Loucy (cell line): ENCODE measurements around the gene UCHL5.

ENCODE experiments used
- H2AFZ ChIP-seq: fragments of 200-600 bp; sonication (generic); 2 replicates; pipeline ENCODE4 v1.6.0; 2016; ENCODE audit warnings: antibody characterized with exemption, mild to moderate bottlenecking, low read length, moderate library complexity
- H3F3A ChIP-seq: fragments of 200-600 bp; 2 replicates; pipeline ENCODE4 v1.6.0; 2016; ENCODE audit warnings: antibody characterized with exemption, low read depth, mild to moderate bottlenecking
- H3K27me3 ChIP-seq: fragments of 200-600 bp; sonication (generic); 2 replicates; pipeline ENCODE4 v1.6.1; 2014; ENCODE audit warnings: low read length, mild to moderate bottlenecking; ENCODE audit not compliant: insufficient read depth, poor library complexity, severe bottlenecking
- H3K36me3 ChIP-seq: fragments of 200-600 bp; sonication (generic); 2 replicates; pipeline ENCODE4 v1.6.1; 2016; ENCODE audit warnings: low read length; ENCODE audit not compliant: insufficient read depth
- H3K4me1 ChIP-seq: fragments of 200-600 bp; sonication (generic); 2 replicates; pipeline ENCODE4 v1.5.1; 2014; ENCODE audit warnings: low read length, mild to moderate bottlenecking; ENCODE audit not compliant: insufficient read depth, poor library complexity, severe bottlenecking
- H3K4me2 ChIP-seq: fragments of 200-600 bp; sonication (generic); 2 replicates; pipeline ENCODE4 v1.6.0; 2014; ENCODE audit warnings: antibody characterized with exemption, low read length, low read depth, mild to moderate bottlenecking; ENCODE audit not compliant: poor library complexity, severe bottlenecking
- H3K4me3 ChIP-seq: fragments of 200-600 bp; sonication (generic); 2 replicates; pipeline ENCODE4 v1.5.1; 2014; ENCODE audit warnings: low read length, mild to moderate bottlenecking, mixed read lengths; ENCODE audit not compliant: poor library complexity, severe bottlenecking
- H3K79me2 ChIP-seq: fragments of 200-600 bp; sonication (generic); 2 replicates; pipeline ENCODE4 v1.6.1; 2014; ENCODE audit warnings: low read length; ENCODE audit not compliant: insufficient read depth
- H3K9ac ChIP-seq: fragments of 200-600 bp; sonication (generic); 2 replicates; pipeline ENCODE4 v1.6.0; 2014; ENCODE audit warnings: mild to moderate bottlenecking, low read depth, low read length, moderate library complexity; ENCODE audit not compliant: poor library complexity, severe bottlenecking
- H3K9me2 ChIP-seq: fragments of 200-600 bp; sonication (generic); replicated peaks from 2 replicates; pipeline ENCODE4 v1.6.1; 2016; ENCODE audit warnings: low read depth, low read length, mixed read lengths
- H3K9me3 ChIP-seq: fragments of 200-600 bp; sonication (generic); 2 replicates; pipeline ENCODE4 v1.6.1; 2014; ENCODE audit warnings: mild to moderate bottlenecking, antibody characterized with exemption, low read length, low read depth; ENCODE audit not compliant: insufficient read depth
- H4K20me1 ChIP-seq: fragments of 200-600 bp; sonication (generic); 2 replicates; pipeline ENCODE4 v1.6.0; 2014; ENCODE audit warnings: antibody characterized with exemption, low read length, mild to moderate bottlenecking; ENCODE audit not compliant: insufficient read depth, poor library complexity, severe bottlenecking
- EZH2phosphoT487 ChIP-seq: fragments of 200-600 bp; IDR thresholded peaks from 2 replicates; pipeline ENCODE4 v1.6.1; 2018; ENCODE audit warnings: antibody characterized with exemption, mild to moderate bottlenecking, moderate library complexity, borderline replicate concordance
- TF ChIP-seq, protein P1 (sequence below): fragments of 200-600 bp; sonication (generic); conservative IDR thresholded peaks from 2 replicates; pipeline ENCODE4 v1.5.1; 2014; ENCODE audit warnings: mild to moderate bottlenecking, antibody characterized with exemption, low read length

Gene UCHL5, protein sequence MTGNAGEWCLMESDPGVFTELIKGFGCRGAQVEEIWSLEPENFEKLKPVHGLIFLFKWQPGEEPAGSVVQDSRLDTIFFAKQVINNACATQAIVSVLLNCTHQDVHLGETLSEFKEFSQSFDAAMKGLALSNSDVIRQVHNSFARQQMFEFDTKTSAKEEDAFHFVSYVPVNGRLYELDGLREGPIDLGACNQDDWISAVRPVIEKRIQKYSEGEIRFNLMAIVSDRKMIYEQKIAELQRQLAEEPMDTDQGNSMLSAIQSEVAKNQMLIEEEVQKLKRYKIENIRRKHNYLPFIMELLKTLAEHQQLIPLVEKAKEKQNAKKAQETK

GRCh38 chr1:193059282-193060114, at the start of gene UCHL5, which contains the start of gene RO60:
UCHL5 (minus strand) TSS chr1:193059360; CDS start chr1:193059260, 100 bp downstream.
RO60 (plus strand) TSS chr1:193059612; CDS start chr1:193069055, 9,443 bp downstream.
- Histone ChIP-seq H3K4me3 (peak within 1 kb of the TSS; percentile 90), H3K4me1 (peaks cover 48% of the 10 kb centered on the region), H3K9ac (peak within 1 kb of the TSS; percentile 95), H3K4me2 (peak within 1 kb of the TSS; percentile 91), H3K27me3 (no peaks in the 10 kb centered on the region), H3K79me2 (peaks cover 92% of the 10 kb centered on the region), H3K36me3 (no peaks in the 10 kb centered on the region), H3K9me2 (no peaks in the 10 kb centered on the region), H4K20me1 (peaks cover 55% of the 10 kb centered on the region), H2AFZ (peak within 1 kb of the TSS; percentile 91), H3K9me3 (no peaks in the 10 kb centered on the region), H3F3A (no peaks in the 10 kb centered on the region)
- no peak for TF ChIP-seq EZH2phosphoT487
- TF ChIP-seq, protein P1, sequence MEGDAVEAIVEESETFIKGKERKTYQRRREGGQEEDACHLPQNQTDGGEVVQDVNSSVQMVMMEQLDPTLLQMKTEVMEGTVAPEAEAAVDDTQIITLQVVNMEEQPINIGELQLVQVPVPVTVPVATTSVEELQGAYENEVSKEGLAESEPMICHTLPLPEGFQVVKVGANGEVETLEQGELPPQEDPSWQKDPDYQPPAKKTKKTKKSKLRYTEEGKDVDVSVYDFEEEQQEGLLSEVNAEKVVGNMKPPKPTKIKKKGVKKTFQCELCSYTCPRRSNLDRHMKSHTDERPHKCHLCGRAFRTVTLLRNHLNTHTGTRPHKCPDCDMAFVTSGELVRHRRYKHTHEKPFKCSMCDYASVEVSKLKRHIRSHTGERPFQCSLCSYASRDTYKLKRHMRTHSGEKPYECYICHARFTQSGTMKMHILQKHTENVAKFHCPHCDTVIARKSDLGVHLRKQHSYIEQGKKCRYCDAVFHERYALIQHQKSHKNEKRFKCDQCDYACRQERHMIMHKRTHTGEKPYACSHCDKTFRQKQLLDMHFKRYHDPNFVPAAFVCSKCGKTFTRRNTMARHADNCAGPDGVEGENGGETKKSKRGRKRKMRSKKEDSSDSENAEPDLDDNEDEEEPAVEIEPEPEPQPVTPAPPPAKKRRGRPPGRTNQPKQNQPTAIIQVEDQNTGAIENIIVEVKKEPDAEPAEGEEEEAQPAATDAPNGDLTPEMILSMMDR: no peak

GRCh38 chr1:193108471-193108870, 49.3 kb upstream of the UCHL5 start:
- Histone ChIP-seq H3K9ac (no peak overlapping the region), H4K20me1 (peaks cover 3% of the 10 kb centered on the region), H2AFZ (no peak overlapping the region), H3K4me2 (no peak overlapping the region), H3K9me2 (no peaks in the 10 kb centered on the region), H3K9me3 (no peaks in the 10 kb centered on the region), H3K79me2 (peaks cover 13% of the 10 kb centered on the region), H3K4me3 (no peak overlapping the region), H3K36me3 (no peaks in the 10 kb centered on the region), H3K27me3 (no peaks in the 10 kb centered on the region), H3F3A (no peaks in the 10 kb centered on the region), H3K4me1 (peaks cover 14% of the 10 kb centered on the region)
- no peak for TF ChIP-seq EZH2phosphoT487
- TF ChIP-seq, protein P1: no peak

DNA sequence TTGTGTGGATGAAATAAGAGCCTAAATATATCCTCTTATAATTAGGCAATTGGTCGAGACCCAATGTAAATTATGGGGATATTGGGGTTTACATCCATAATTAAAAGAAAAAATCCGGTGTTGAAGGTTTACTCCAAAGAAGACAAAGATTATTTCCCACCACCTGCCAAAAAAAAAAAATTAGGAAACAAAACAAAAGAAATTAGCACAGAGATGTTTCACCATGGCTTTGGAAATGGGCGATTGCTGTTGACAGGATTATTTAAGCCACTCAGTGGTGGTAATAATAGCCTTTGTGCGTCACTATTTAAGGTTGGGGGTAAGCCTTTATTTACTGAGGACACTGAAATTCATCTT, 46.6 kb upstream of the UCHL5 start:
- TF ChIP-seq, protein P1: no peak
- no peak for TF ChIP-seq EZH2phosphoT487
- peaks cover 32% of the 10 kb centered on the region for H3K79me2 ChIP-seq
- H3F3A ChIP-seq: no peaks in the 10 kb centered on the region
- H3K9me3 ChIP-seq: no peaks in the 10 kb centered on the region
- peak overlapping the region; percentile 93 for H3K4me2 ChIP-seq
- peaks cover 20% of the 10 kb centered on the region for H3K4me1 ChIP-seq
- no peaks in the 10 kb centered on the region for H3K36me3 ChIP-seq
- H3K9me2 ChIP-seq: no peaks in the 10 kb centered on the region
- H3K4me3 ChIP-seq: peak overlapping the region; percentile 88
- peak overlapping the region; percentile 92 for H2AFZ ChIP-seq
- peaks cover 7% of the 10 kb centered on the region for H4K20me1 ChIP-seq
- peak overlapping the region; percentile 67 for H3K9ac ChIP-seq
- H3K27me3 ChIP-seq: no peaks in the 10 kb centered on the region
